SH-SY5Y (cell line): ENCODE data around the gene ZHX3.

ENCODE experiments used
- GATA2 ChIP-seq: IDR thresholded peaks from 2 replicates; pipeline ENCODE4 v1.6.1; 2011; ENCODE audit warnings: mild to moderate bottlenecking, low read depth, low read length
- GATA3 ChIP-seq: IDR thresholded peaks from 2 replicates; pipeline ENCODE4 v1.6.1; 2011; ENCODE audit warnings: low read depth, mild to moderate bottlenecking, low read length, moderate library complexity

DNA sequence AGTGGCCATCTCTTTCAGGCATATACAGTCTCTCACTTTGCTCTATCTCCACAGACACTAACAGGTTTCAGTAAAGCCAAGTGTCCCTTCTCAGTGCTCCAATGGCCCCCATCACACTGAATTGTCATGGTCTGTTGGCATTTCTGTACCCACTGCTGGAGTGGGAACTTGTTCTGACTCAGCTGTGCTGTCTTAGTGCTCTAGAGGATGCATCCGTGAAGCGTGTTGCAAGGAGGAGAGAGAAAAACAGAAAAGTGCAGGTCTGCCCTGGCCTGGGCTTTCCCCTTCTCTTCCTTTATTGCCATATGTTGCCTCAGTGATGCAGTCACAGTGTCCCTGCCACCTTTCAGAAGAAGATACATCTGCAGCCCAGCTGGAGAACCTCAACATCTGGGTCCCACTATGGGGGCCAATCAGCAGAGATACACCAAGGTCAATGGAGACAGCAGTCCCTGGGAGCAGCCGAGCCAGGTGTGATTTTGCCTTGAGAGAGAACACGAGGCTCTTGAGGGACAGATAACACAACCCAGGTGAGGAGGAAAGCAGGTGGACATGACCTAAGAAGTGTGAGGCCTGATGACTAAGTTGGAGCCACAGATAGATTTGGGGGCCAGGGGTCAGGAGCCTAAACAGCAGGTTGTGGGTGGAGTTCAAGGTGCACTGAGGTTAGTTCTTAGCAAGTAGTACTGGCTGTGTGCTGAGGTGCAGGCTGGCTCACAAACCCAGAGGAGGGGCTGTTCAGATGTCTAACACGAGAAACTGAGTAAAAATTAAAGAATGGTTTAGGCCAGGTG is 185.7 kb downstream of the ZHX3 start:
- no peak for TF ChIP-seq GATA2
- TF ChIP-seq GATA3 = no peak
